GM12878 (cell line): ENCODE measurements around the gene PELI1. TPM values are rescaled to one million over a fixed set of nuclear protein-coding genes. Genes with fewer than 3 reads are reported as not detected.

Experiments
- ATAC-seq: fragments of 200-7000 bp; cut with Tn5 transposase; 3 replicates; pipeline ENCODE4 v1.9.1; 2020; ENCODE audit warnings: mild to moderate bottlenecking, moderate library complexity
- BruUV-seq: library from RNA; stranded (reverse); fragments of 400-500 nt; replicated peaks from 2 replicates; lab custom pipeline; 2021; lab: Mats Ljungman, UMichigan
- CTCF ChIA-PET: fragments of 300-600 bp; sonication (Branson Sonifier 250); formaldehyde crosslinking; extraction: SDS; loops from one replicate; lab custom pipeline; 2021; ENCODE audit warnings: inconsistent platforms; lab: Yijun Ruan, JAX
- POLR2A ChIA-PET: fragments of 350-600 bp; formaldehyde crosslinking; extraction: SDS; loops from one replicate; lab custom pipeline; 2021; ENCODE audit warnings: inconsistent platforms; lab: Charles Lee
- RAD21 ChIA-PET: fragments of 300-600 bp; sonication (Branson Sonifier 250); formaldehyde crosslinking; loops from one replicate; lab custom pipeline; 2023; ENCODE audit warnings: antibody characterized with exemption; ENCODE audit not compliant: unreplicated experiment; lab: Charles Lee
- SMC1A ChIA-PET: fragments of 300-600 bp; sonication (Branson Sonifier 250); formaldehyde crosslinking; loops from one replicate; lab custom pipeline; 2023; ENCODE audit not compliant: unreplicated experiment, uncharacterized antibody; lab: Charles Lee
- DNase-seq: peaks from one replicate; pipeline ENCODE4 v3.0.0-alpha.2; 2011; ENCODE audit warnings: low read depth, low spot score
- FAIRE-seq: peaks from 3 replicates; lab custom pipeline; 2011; peaks lifted over from hg19 to GRCh38; lab: Jason Lieb, UNC
- H2AFZ ChIP-seq: 2 replicates; pipeline ENCODE4 v1.6.0; 2011; ENCODE audit warnings: low read depth, low read length, control low read depth; ENCODE audit not compliant: control insufficient read depth
- H3K27ac ChIP-seq: 2 replicates; pipeline ENCODE4 v1.5.1; 2011; ENCODE audit warnings: control low read depth; ENCODE audit not compliant: control insufficient read depth, insufficient read depth
- H3K27me3 ChIP-seq, 2 experiments: replicated peaks in 1 of 2; 2 replicates each; pipeline versions ENCODE4 v1.6.0 to v1.6.1; 2011; ENCODE audit warnings: low read length in 1 of 2; ENCODE audit not compliant: control insufficient read depth in 2 of 2, insufficient read depth in 2 of 2
- H3K36me3 ChIP-seq, 2 experiments: 2 replicates each; pipeline ENCODE4 v1.5.1; 2011; ENCODE audit warnings: low read length in 1 of 2; ENCODE audit not compliant: control insufficient read depth in 2 of 2, insufficient read depth in 2 of 2
- H3K4me1 ChIP-seq: 2 replicates; pipeline ENCODE4 v1.6.1; 2011; ENCODE audit warnings: mild to moderate bottlenecking, low read length, moderate library complexity, mixed read lengths; ENCODE audit not compliant: control insufficient read depth, insufficient read depth
- H3K4me2 ChIP-seq: 2 replicates; pipeline ENCODE4 v1.6.0; 2011; ENCODE audit warnings: control low read depth; ENCODE audit not compliant: control insufficient read depth, insufficient read depth
- H3K4me3 ChIP-seq: fragments of 200-600 bp; sonication (generic); 2 replicates; pipeline ENCODE4 v1.5.1; 2016
- H3K79me2 ChIP-seq: 2 replicates; pipeline ENCODE4 v1.6.0; 2011; ENCODE audit warnings: low read length; ENCODE audit not compliant: control insufficient read depth, insufficient read depth
- H3K9ac ChIP-seq: 2 replicates; pipeline ENCODE4 v1.8.0; 2011; ENCODE audit warnings: low read length, control low read depth, mixed read lengths; ENCODE audit not compliant: control insufficient read depth, insufficient read depth
- H3K9me3 ChIP-seq: replicated peaks from 3 replicates; pipeline ENCODE4 v1.5.1; 2011; ENCODE audit warnings: mild to moderate bottlenecking, low read length; ENCODE audit not compliant: control insufficient read depth, insufficient read depth
- H4K20me1 ChIP-seq: 2 replicates; pipeline ENCODE4 v1.6.0; 2011; ENCODE audit not compliant: control insufficient read depth, insufficient read depth
- HDGF ChIP-seq: fragments of 450-650 bp; IDR thresholded peaks from 2 replicates; pipeline ENCODE4 v1.6.1; 2016; ENCODE audit warnings: antibody characterized with exemption
- IRF4 ChIP-seq: IDR thresholded peaks from 2 replicates; pipeline ENCODE4 v1.6.1; 2011; ENCODE audit warnings: low read depth, low read length
- JUND ChIP-seq: IDR thresholded peaks from 2 replicates; pipeline ENCODE4 v1.6.1; 2012; ENCODE audit warnings: low read depth, mild to moderate bottlenecking, low read length, improper control_type of control experiment, moderate library complexity
- MTA3 ChIP-seq: IDR thresholded peaks from 2 replicates; pipeline ENCODE4 v1.6.1; 2012; ENCODE audit warnings: low read length, inconsistent platforms, borderline replicate concordance
- NBN ChIP-seq: fragments of 450-650 bp; IDR thresholded peaks from 2 replicates; pipeline ENCODE4 v1.6.1; 2016
- PKNOX1 ChIP-seq: fragments of 450-650 bp; IDR thresholded peaks from 2 replicates; pipeline ENCODE4 v1.6.1; 2016; ENCODE audit warnings: mild to moderate bottlenecking
- SUPT20H ChIP-seq: IDR thresholded peaks from 2 replicates; pipeline ENCODE4 v1.6.1; 2011; ENCODE audit warnings: low read depth, mild to moderate bottlenecking, low read length, moderate library complexity, borderline replicate concordance; ENCODE audit not compliant: control insufficient read depth
- WGBS: methylation state at CpG from one replicate; pipeline ENCODE4 v1.1.6; 2016; ENCODE audit warnings: low lambda C conversion rate; ENCODE audit not compliant: insufficient replicate concordance, insufficient coverage; ENCODE audit errors: missing lambda C conversion rate; 5-methylcytosine and 5-hydroxymethylcytosine counted together
- in situ Hi-C: fragments of 300-500 bp; cut with MboI; formaldehyde crosslinking; loops from 9 replicates; pipeline ENCODE4 v1.14.3; 2018; ENCODE audit warnings: mixed read lengths
- intact Hi-C: fragments of 100-400 bp; cut with micrococcal nuclease; formaldehyde crosslinking; loops from one replicate; pipeline ENCODE4 v1.14.2; 2022; ENCODE audit not compliant: unreplicated experiment
- polyA plus RNA-seq, 11 experiments: library from polyadenylated mRNA; depleted of rRNA in 4 of 11; unstranded in 6 of 11; stranded (reverse) in 5 of 11; fragments of >200 nt; fragmentation: Nextera tagmentation in 4 of 11; fragmentation: Illumina TruSeq in 1 of 11; extraction: Ambion mirVana in 4 of 11; extraction: Trizol in 1 of 11; gene quantifications; 1 replicate in 1 of 11; 2 replicates in 10 of 11; pipeline versions ENCODE4 v1.2.1 to v1.2.3, GENCODE V29; 2011 to 2016; ENCODE audit warnings: inconsistent platforms in 2 of 11, missing spikeins in 2 of 11, low read depth in 1 of 11
- total RNA-seq, 4 experiments: library from RNA; depleted of rRNA in 3 of 4; stranded (reverse); fragments of >200 nt in 3 of 4; fragmentation: Illumina TruSeq in 1 of 4; extraction: Trizol in 1 of 4; gene quantifications; 2 replicates each; pipeline versions ENCODE4 v1.2.1 to v1.2.3, GENCODE V29; 2013 to 2021

The PELI1 gene
- total and polyA plus RNA-seq, 10 of the 15 experiments (the other 5 are each of a cell fraction or from before 2014, with no cell fraction given), result 12.1 to 92.0 (median 39.8) TPM

- in situ Hi-C loops, result no loop called here
- POLR2A ChIA-PET, result interaction anchor here (1.9 kb wide), 1 partner anchor 15 kb away, joined by 9 read pairs; no protein-coding TSS in a partner anchor
Observed at GRCh38 chr2:64126601-64127000, 17.6 kb downstream of the PELI1 start.

GRCh38 chr2:64124571-64124970 is 19.6 kb downstream of the PELI1 start:
- Histone ChIP-seq H3K79me2 (peaks cover 95% of the 10 kb centered on the region), H3K9ac (no peak overlapping the region), H4K20me1 (0 out of 2 replicates have a peak, but pooled peaks cover 2% of the 10 kb centered on the region), H3K4me1 (peaks cover 15% of the 10 kb centered on the region; the same call in 1 of the 2 replicates), H3K4me3 (no peak overlapping the region), H3K4me2 (no peak overlapping the region), H3K27ac (no peak overlapping the region), H3K9me3 (no peaks in the 10 kb centered on the region), H3K27me3 (no peaks in the 10 kb centered on the region), H2AFZ (no peak overlapping the region), H3K36me3 (peaks cover 1 to 15% of the 10 kb centered on the region in 2 experiments; a peak in 3 of 4 replicates)
- SMC1A ChIA-PET, result interaction anchor here (0.7 to 23.5 kb wide), 14 partner anchors 9 to 193 kb away, joined by 3 to 495 read pairs (median 4); no protein-coding TSS in a partner anchor
- POLR2A ChIA-PET, result interaction anchor here (0.6 to 2.6 kb wide), 8 partner anchors 9 to 539 kb away, joined by 3 to 17 read pairs (median 4); no protein-coding TSS in a partner anchor
- intact Hi-C loops (no loop called here), in situ Hi-C loops (no loop called here)
- BruUV-seq, result no TSS peak
- CTCF ChIA-PET, result interaction anchor here (1.1 to 3.5 kb wide), 11 partner anchors 9 to 90 kb away, joined by 3 to 26 read pairs (median 3); no protein-coding TSS in a partner anchor
- no peak for DNase-seq
- RAD21 ChIA-PET, result interaction anchor here (0.7 to 4.3 kb wide), 12 partner anchors 10 to 206 kb away, joined by 3 to 39 read pairs (median 4); no protein-coding TSS in a partner anchor
- peak; percentile 9; the same call in 1 of the 3 replicates for ATAC-seq
- FAIRE-seq, result no peak
- TF ChIP-seq NBN (no peak), PKNOX1 (peak; percentile 31; the same call in 1 of the 2 replicates)

More at GRCh38 chr2:64126601-64127000, 17.6 kb downstream of the PELI1 start:
- Histone ChIP-seq H3K36me3 (peaks cover 0 to 12% of the 10 kb centered on the region in 2 experiments; a peak in 2 of 4 replicates), H4K20me1 (peaks cover 4% of the 10 kb centered on the region; the same call in 1 of the 2 replicates), H3K4me2 (no peak overlapping the region), H3K4me1 (peaks cover 22% of the 10 kb centered on the region; the same call in 1 of the 2 replicates), H3K9me3 (no peaks in the 10 kb centered on the region), H3K27me3 (no peaks in the 10 kb centered on the region), H3K9ac (no peak overlapping the region), H3K27ac (no peak overlapping the region), H3K4me3 (no peak overlapping the region), H3K79me2 (peaks cover 99% of the 10 kb centered on the region), H2AFZ (no peak overlapping the region)
- 97% methylated on average over 3 of the region's 3 CpGs for WGBS
- ChIA-PET RAD21 (interaction anchor here (0.8 to 4.3 kb wide), 6 partner anchors 8 to 204 kb away, joined by 3 to 39 read pairs (median 4); no protein-coding TSS in a partner anchor), SMC1A (interaction anchor here (1.5 to 23.5 kb wide), 4 partner anchors 7 to 23 kb away, joined by 4 to 495 read pairs (median 62); no protein-coding TSS in a partner anchor), CTCF (interaction anchor here (1.2 to 2.4 kb wide), 4 partner anchors 9 to 24 kb away, joined by 4 to 7 read pairs (median 4); no protein-coding TSS in a partner anchor)
- no peak for FAIRE-seq
- DNase-seq, result no peak
- no TSS peak for BruUV-seq
- intact Hi-C loops, result no loop called here
- ATAC-seq, result no peak
- TF ChIP-seq HDGF (no peak), JUND (no peak), IRF4 (no peak), MTA3 (no peak), SUPT20H (no peak)
